ENCODE data around the gene BTG3.

The BTG3 gene

DNA sequence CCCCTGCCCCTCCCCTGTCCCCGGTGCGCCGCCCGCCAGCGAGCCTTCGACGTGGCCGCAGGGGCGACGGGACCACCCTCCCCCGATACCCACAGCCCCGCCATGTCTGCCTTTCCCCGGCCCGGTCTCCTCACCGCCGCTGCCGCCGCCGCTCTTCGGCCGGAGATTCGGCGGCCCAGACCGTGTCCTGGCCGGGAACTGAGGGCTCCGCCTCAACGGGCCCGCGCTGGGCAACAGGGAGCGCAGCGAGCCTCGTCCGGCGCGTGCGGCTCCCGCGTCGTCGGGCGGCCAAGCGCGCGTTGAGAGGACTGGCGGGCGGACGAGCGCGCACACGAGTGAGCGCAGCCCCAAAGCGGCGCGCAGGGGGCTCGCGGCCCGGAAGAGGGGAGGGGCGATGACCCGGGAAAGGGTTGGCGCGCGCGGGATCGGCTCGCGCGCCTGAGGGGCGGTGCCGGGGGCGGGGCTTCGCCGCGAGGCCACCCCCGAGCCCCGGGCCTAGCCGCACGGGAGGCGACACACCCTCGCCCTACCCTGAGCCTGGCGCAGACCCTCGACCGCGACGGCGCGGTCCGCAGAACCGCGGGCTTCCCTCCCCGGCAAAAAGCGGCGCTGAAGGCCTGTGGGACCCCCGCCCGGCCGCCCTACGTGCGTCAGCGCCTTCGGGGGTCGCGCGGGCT, at the start of gene BTG3:
Gene BTG3, minus strand, starts transcription at position 337 of the 677 bp plus-strand sequence. CDS start 3,757 bp downstream, outside the sequence.
- peak; percentile 75 for DNase-seq (ENCODE audit: low spot score)

DNA sequence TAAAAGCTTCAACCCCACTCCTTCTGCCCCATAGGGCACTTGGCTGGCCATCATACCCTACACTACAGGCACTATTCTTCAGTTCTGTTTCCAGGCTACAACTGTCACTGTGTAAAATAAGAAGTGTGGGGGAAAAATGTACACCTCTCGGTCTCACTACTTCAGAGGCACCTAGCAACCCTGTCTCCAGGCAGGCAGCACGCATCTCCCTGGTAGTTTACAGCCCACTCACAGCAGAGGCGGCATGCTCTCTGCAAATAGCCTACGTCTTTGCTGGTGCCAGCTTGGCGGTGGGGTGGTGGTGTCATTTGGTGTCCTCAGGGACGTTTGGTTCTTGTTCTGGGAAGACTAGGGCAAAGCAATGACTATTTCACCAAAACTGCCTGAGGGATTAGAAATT, 48.2 kb upstream of the BTG3 start:
- DNase-seq (ENCODE audit: low spot score): no peak

DNA sequence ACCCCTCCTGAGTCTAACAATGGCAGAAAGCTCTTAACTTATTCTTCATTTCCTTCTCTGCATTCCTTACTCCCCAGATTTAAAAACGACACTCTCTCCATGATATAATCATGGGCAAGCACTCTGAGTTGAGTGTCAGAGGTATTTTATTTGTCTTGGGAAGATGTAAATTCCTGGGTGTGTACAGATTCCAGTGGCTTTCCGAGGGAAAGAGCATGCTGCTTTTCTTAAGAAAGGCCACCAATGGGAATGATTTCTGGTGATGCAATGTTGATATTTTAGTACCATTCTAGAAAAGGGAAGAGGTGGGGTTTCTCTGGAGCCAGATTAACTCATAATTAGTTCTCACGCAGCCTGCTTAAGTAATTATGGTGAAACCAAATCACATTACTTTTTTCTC, 47.8 kb upstream of the BTG3 start:
- DNase-seq (ENCODE audit: low spot score): no peak

DNA sequence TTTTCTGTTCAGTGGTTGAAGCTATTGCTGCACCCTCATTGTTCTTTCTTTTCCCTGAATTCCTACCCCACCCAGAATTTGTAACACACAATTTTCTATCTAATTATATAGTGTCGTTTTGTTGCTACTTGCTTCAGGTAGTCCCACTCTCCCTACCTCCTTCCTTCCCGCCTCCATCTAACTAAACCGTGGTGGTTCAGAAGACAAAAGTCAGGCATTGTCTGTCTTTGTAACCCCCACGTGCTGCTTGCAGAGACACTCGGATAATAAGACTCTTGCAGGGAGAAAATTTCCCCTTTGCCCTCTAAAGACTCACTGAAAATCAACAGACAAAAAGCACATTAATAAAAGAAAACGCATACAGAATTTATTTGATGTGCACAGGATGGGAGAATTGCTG, 46.2 kb upstream of the BTG3 start:
- DNase-seq (ENCODE audit: low spot score): no peak

DNA sequence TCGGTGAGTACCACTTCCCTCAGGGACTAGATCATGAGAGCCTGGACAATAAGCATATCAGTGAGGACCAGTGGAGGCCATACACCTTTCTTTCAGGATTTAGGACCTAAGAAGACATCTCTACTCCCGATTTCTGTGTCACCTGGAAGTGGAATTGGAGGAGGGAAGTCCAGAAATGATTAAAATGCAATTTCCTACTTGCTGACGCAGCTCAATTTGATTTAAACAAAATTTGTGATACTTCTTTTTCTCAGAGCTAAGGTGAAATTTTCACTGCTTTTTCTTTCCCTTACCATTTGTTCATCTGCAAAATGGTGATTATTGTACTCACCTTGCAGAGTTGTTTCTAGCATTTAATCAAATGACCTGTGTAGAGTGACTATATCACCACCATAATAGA, 38.8 kb upstream of the BTG3 start:
- no peak for DNase-seq (ENCODE audit: low spot score)

DNA sequence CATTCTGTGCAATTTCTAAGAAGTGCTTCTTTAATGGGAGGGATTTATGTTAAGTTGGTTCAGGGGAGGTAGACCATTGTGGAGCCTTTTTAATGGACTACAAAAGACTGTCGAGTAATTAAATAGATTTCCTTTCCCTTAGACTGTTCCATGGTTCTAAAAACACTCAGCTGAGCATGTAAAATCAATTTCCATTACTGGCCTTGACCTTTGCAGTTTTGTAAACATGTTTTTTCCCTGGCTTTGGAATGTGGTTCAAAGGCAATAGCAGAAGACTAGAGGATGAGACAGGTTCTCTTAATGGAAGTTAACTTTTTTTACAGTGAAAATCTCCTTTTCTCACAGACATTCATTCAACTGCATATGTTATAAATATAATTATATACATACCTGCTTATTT, 37.6 kb upstream of the BTG3 start:
- no peak for DNase-seq (ENCODE audit: low spot score)

GRCh38 chr21:17646790-17647189, 34.1 kb upstream of the BTG3 start:
- DNase-seq (ENCODE audit: low spot score): no peak

DNA sequence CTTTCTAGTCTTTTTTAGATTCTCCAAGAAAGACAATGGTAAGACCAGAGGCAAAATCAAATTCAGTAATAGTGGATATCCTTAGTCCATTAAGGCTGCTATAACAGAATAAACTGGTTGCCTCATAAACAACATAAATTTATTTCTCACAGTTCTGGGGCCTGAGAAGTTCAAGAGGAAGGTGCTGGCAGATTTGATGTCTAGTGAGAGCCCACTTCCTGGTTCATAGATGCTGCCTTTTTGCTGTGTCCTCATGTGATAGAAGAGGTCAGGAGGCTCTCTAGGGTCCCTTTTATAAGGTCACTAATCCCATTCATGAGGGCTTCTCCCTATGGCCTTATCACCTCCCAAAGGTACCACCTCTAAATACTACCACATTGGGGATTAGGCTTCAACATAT, 31.5 kb upstream of the BTG3 start:
- DNase-seq (ENCODE audit: low spot score): no peak

DNA sequence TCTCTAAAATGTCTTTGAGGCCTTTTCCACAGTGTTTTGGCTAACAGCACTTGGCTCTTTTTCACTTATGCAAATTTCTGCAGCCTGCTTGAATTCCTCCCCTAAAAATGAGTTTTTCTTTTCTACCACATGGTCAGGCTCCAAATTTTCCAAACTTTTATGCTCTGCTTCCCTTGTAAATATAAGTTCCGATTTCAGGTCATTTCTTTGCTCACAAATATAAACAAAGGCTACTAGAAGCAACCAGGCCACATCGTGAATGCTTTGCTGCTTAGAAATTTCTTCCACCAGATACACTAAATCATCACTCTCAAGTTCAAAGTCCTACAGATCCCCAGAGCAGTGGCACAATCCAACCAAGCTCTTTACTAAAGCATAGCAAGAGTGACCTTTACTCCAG, 28.1 kb upstream of the BTG3 start:
- DNase-seq (ENCODE audit: low spot score): no peak

DNA sequence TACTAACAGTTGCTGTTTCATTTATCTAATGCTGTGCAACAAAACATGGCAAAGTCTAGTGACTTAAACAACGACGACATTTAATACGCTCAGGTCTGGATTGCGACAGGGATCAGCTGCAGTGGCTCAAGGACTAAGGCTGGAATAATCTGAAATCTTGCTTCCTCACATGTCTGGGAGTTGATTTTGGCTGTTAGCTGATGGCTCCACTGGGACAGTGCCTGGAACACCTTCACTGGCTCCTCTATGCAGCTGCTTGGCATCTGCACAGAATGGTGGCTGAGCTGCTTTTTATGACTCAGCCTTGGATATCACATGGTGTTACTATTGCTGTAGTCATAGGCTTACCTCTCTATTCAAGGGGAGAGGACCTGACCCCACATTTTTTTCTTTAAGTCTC, 24.0 kb upstream of the BTG3 start:
- peak; percentile 5 for DNase-seq (ENCODE audit: low spot score)

DNA sequence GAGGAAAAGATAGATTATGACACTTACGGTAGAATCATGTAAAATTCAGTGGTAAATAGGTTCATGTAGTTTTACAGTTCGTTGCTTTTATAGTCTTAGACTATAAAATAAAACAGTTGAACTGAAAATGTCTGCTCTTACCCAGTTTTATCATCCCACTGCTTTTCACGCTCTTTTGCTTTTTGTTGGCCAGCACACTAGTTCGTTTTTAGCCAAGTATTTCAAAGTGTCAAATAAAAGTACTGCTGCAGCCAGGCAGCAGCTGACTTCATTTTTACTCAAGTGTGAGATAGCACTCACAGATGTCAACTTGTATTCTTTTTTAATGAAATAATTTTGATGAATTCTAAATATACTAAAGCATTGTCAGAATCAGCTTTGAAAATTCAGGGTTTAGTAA, 18.5 kb upstream of the BTG3 start:
- DNase-seq (ENCODE audit: low spot score): no peak

GRCh38 chr21:17622018-17622417, 9.3 kb upstream of the BTG3 start:
- DNase-seq (ENCODE audit: low spot score): no peak

- no peak for DNase-seq (ENCODE audit: low spot score)
These were observed 4.1 kb upstream of the BTG3 start for GRCh38 chr21:17616831-17617230.

GRCh38 chr21:17613242-17613676, 558 bp upstream of the BTG3 start:
- no peak for DNase-seq (ENCODE audit: low spot score)

GRCh38 chr21:17612023-17612564, 607 bp downstream of the BTG3 start:
- DNase-seq (ENCODE audit: low spot score): peak; percentile 29

GRCh38 chr21:17611414-17612022, 1.2 kb downstream of the BTG3 start:
- DNase-seq (ENCODE audit: low spot score): peak; percentile 91

- peak; percentile 17 for DNase-seq (ENCODE audit: low spot score)
These were observed 1.8 kb downstream of the BTG3 start for GRCh38 chr21:17610911-17611310.

GRCh38 chr21:17609681-17610080, 3.0 kb downstream of the BTG3 start:
- no peak for DNase-seq (ENCODE audit: low spot score)

- no peak for DNase-seq (ENCODE audit: low spot score)
These were observed 5.0 kb downstream of the BTG3 start for GRCh38 chr21:17607684-17608083.

DNA sequence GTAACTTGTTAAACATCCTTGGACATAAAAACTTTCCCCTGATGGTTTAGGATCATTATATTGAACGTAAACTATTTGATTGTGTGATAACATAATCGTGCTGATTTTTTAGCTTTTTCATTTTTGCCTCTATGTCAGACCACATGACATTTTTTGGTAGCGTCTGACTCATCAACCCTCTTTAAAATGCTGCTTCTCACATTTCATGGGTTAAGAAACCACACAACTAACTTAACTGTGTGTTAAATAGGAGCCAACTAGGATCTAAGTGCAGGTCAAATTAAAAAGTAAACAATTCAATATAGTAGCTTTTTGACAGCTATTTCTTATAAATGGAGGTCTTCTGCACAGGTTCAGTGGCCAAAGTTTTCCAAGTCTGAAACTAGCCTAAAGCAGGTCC, 9.8 kb downstream of the BTG3 start:
- DNase-seq (ENCODE audit: low spot score): no peak

- no peak for DNase-seq (ENCODE audit: low spot score)
These were observed 14.3 kb downstream of the BTG3 start for GRCh38 chr21:17598437-17598836.

GRCh38 chr21:17597680-17598079, 15.0 kb downstream of the BTG3 start:
- no peak for DNase-seq (ENCODE audit: low spot score)

DNA sequence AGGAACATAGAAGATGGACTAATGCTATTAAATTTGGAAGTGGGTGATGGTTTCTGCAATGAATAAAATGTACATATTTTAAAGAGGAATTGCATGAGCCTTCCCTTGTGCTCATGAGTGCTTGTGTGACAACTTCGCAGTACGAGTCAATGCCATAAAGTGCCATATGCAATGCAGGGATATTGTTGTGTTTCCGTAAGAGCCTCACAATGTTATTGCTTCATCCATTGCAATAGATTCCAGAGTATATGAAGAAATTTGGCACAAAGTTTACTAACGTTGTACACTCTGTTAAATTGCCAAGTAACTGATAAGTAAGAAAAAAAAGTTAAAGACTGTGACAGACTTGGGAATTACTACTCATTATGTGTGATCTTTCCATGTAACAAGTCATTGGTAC, 22.3 kb downstream of the BTG3 start:
- DNase-seq (ENCODE audit: low spot score): no peak

Data from RKO (cell line).